HepG2 (cell line): ENCODE measurements around the gene PSMB3. TPM values are rescaled to one million over a fixed set of nuclear protein-coding genes. Genes with fewer than 3 reads are reported as not detected.

ENCODE experiments used
- AHR ChIP-seq: IDR thresholded peaks from 2 replicates; pipeline ENCODE4 v1.6.1; 2018; ENCODE audit warnings: missing genetic modification reagents, missing compliant biosample characterization
- ATRX ChIP-seq: sonication (generic); formaldehyde crosslinking; IDR thresholded peaks from 2 replicates; pipeline ENCODE4 v1.4.0; 2020; ENCODE audit warnings: missing genetic modification reagents, borderline replicate concordance
- KAT2B ChIP-seq: fragments of 150-350 bp; IDR thresholded peaks from 2 replicates; pipeline ENCODE4 v1.6.1; 2014; ENCODE audit warnings: low read depth, low read length, borderline replicate concordance
- MAFG ChIP-seq: sonication (generic); formaldehyde crosslinking; IDR thresholded peaks from 2 replicates; pipeline ENCODE4 v1.5.1; 2020; ENCODE audit warnings: mild to moderate bottlenecking, missing genetic modification reagents
- NFRKB ChIP-seq: fragments of 450-650 bp; IDR thresholded peaks from 2 replicates; pipeline ENCODE4 v1.6.1; 2017
- PAX8 ChIP-seq: sonication (generic); formaldehyde crosslinking; IDR thresholded peaks from 2 replicates; pipeline ENCODE4 v1.8.0; 2022; ENCODE audit warnings: mild to moderate bottlenecking, missing genetic modification reagents, borderline replicate concordance
- RFX3 ChIP-seq: IDR thresholded peaks from 2 replicates; pipeline ENCODE4 v1.6.1; 2016; ENCODE audit warnings: missing biosample characterization, missing genetic modification reagents
- SMYD3 ChIP-seq: sonication (generic); formaldehyde crosslinking; IDR thresholded peaks from 2 replicates; pipeline ENCODE4 v1.8.1; 2023; ENCODE audit warnings: mild to moderate bottlenecking, missing genetic modification reagents
- SNAPC2 ChIP-seq: sonication (generic); formaldehyde crosslinking; IDR thresholded peaks from 2 replicates; pipeline ENCODE4 v1.8.1; 2022; ENCODE audit warnings: mild to moderate bottlenecking, missing genetic modification reagents
- ZC3H4 ChIP-seq: sonication (generic); formaldehyde crosslinking; IDR thresholded peaks from 2 replicates; pipeline ENCODE4 v1.4.0; 2020; ENCODE audit warnings: missing genetic modification reagents, borderline replicate concordance
- ZFX ChIP-seq: sonication (generic); formaldehyde crosslinking; IDR thresholded peaks from 2 replicates; pipeline ENCODE4 v1.4.0; 2020; ENCODE audit warnings: mild to moderate bottlenecking, low read depth, missing genetic modification reagents, moderate library complexity
- ZNF234 ChIP-seq: sonication (generic); formaldehyde crosslinking; conservative IDR thresholded peaks from 2 replicates; pipeline ENCODE4 v1.5.1; 2020; ENCODE audit warnings: mild to moderate bottlenecking, missing genetic modification reagents
- ZNF44 ChIP-seq: sonication (generic); formaldehyde crosslinking; IDR thresholded peaks from 2 replicates; pipeline ENCODE4 v1.5.1; 2020; ENCODE audit warnings: mild to moderate bottlenecking, missing genetic modification reagents
- ZNF441 ChIP-seq: sonication (generic); formaldehyde crosslinking; IDR thresholded peaks from 2 replicates; pipeline ENCODE4 v1.7.0; 2021; ENCODE audit warnings: missing genetic modification reagents, borderline replicate concordance
- ZNF512 ChIP-seq: sonication (generic); formaldehyde crosslinking; IDR thresholded peaks from 2 replicates; pipeline ENCODE4 v1.4.0; 2020; ENCODE audit warnings: mild to moderate bottlenecking, missing genetic modification reagents
- ZNF597 ChIP-seq: sonication (generic); formaldehyde crosslinking; IDR thresholded peaks from 2 replicates; pipeline ENCODE4 v1.5.0; 2020; ENCODE audit warnings: missing genetic modification reagents
- ZNF619 ChIP-seq: sonication (generic); formaldehyde crosslinking; IDR thresholded peaks from 2 replicates; pipeline ENCODE4 v1.4.0; 2020; ENCODE audit warnings: mild to moderate bottlenecking, missing genetic modification reagents
- ZNF720 ChIP-seq: sonication (generic); formaldehyde crosslinking; IDR thresholded peaks from 2 replicates; pipeline ENCODE4 v1.4.0; 2020; ENCODE audit warnings: missing genetic modification reagents
- polyA plus RNA-seq, 8 experiments: library from polyadenylated mRNA; depleted of rRNA in 3 of 8; stranded (reverse) in 7 of 8; unstranded in 1 of 8; fragments of >200 nt; fragmentation: Illumina TruSeq in 4 of 8; extraction: Trizol in 4 of 8; gene quantifications; 2 replicates each; pipeline versions ENCODE4 v1.2.1 to v1.2.3, GENCODE V29; 2011 to 2016; ENCODE audit warnings: low read depth in 4 of 8, missing spikeins in 1 of 8, mixed read lengths in 1 of 8; ENCODE audit not compliant: insufficient read depth in 1 of 8
- total RNA-seq, 5 experiments: library from RNA; depleted of rRNA; stranded (reverse); fragments of >200 nt; fragmentation: Illumina TruSeq; extraction: Trizol; gene quantifications; 2 replicates each; pipeline ENCODE4 v1.2.3, GENCODE V29; 2016; ENCODE audit warnings: low read depth in 1 of 5
- TF ChIP-seq, protein P1 (sequence below): IDR thresholded peaks from 2 replicates; pipeline ENCODE4 v1.6.1; 2016; ENCODE audit warnings: low read depth
- TF ChIP-seq, protein P2 (sequence below): sonication (generic); formaldehyde crosslinking; IDR thresholded peaks from 2 replicates; pipeline ENCODE4 v1.4.0; 2020; ENCODE audit warnings: missing genetic modification reagents
- TF ChIP-seq, protein P3 (sequence below): IDR thresholded peaks from 2 replicates; pipeline ENCODE4 v1.6.1; 2016; ENCODE audit warnings: missing compliant biosample characterization, missing genetic modification reagents, borderline replicate concordance
- TF ChIP-seq, protein P4 (sequence below): sonication (generic); formaldehyde crosslinking; IDR thresholded peaks from 2 replicates; pipeline ENCODE4 v1.4.0; 2020; ENCODE audit warnings: missing genetic modification reagents, mild to moderate bottlenecking, borderline replicate concordance

The PSMB3 gene
- total and polyA plus RNA-seq, 2 of the 13 experiments (the other 11 are each of a cell fraction or from before 2014, with no cell fraction given): 366 to 517 TPM

GRCh38 chr17:38798614-38799500, 46.3 kb downstream of the PSMB3 start (continued):
- TF ChIP-seq ZFX (CRISPR knock-in tag) (peak; percentile 93), SMYD3 (no peak), PAX8 (CRISPR knock-in tag) (no peak), ZNF619 (peak; percentile 92), MAFG (CRISPR knock-in tag) (no peak), ZNF597 (CRISPR knock-in tag) (no peak), RFX3 (CRISPR knock-in tag) (no peak), SNAPC2 (CRISPR knock-in tag) (no peak), ZC3H4 (CRISPR knock-in tag) (no peak), NFRKB (no peak), ZNF44 (CRISPR knock-in tag) (no peak), KAT2B (no peak), AHR (CRISPR knock-in tag) (no peak), ATRX (CRISPR knock-in tag) (no peak), ZNF512 (CRISPR knock-in tag) (no peak), ZNF720 (no peak), ZNF234 (CRISPR knock-in tag) (no peak), ZNF441 (CRISPR knock-in tag) (peak; percentile 76; the same call in 1 of the 2 replicates)
- TF ChIP-seq, protein P1, sequence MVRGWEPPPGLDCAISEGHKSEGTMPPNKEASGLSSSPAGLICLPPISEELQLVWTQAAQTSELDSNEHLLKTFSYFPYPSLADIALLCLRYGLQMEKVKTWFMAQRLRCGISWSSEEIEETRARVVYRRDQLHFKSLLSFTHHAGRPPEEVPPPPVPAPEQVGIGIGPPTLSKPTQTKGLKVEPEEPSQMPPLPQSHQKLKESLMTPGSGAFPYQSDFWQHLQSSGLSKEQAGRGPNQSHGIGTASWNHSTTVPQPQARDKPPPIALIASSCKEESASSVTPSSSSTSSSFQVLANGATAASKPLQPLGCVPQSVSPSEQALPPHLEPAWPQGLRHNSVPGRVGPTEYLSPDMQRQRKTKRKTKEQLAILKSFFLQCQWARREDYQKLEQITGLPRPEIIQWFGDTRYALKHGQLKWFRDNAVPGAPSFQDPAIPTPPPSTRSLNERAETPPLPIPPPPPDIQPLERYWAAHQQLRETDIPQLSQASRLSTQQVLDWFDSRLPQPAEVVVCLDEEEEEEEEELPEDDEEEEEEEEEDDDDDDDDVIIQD: no peak
- TF ChIP-seq, protein P2, sequence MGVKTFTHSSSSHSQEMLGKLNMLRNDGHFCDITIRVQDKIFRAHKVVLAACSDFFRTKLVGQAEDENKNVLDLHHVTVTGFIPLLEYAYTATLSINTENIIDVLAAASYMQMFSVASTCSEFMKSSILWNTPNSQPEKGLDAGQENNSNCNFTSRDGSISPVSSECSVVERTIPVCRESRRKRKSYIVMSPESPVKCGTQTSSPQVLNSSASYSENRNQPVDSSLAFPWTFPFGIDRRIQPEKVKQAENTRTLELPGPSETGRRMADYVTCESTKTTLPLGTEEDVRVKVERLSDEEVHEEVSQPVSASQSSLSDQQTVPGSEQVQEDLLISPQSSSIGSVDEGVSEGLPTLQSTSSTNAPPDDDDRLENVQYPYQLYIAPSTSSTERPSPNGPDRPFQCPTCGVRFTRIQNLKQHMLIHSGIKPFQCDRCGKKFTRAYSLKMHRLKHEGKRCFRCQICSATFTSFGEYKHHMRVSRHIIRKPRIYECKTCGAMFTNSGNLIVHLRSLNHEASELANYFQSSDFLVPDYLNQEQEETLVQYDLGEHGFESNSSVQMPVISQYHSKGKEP (CRISPR knock-in tag): no peak
- TF ChIP-seq, protein P3, sequence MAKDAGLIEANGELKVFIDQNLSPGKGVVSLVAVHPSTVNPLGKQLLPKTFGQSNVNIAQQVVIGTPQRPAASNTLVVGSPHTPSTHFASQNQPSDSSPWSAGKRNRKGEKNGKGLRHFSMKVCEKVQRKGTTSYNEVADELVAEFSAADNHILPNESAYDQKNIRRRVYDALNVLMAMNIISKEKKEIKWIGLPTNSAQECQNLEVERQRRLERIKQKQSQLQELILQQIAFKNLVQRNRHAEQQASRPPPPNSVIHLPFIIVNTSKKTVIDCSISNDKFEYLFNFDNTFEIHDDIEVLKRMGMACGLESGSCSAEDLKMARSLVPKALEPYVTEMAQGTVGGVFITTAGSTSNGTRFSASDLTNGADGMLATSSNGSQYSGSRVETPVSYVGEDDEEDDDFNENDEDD (CRISPR knock-in tag): peak; percentile 56; the same call in 1 of the 2 replicates
- TF ChIP-seq, protein P4, sequence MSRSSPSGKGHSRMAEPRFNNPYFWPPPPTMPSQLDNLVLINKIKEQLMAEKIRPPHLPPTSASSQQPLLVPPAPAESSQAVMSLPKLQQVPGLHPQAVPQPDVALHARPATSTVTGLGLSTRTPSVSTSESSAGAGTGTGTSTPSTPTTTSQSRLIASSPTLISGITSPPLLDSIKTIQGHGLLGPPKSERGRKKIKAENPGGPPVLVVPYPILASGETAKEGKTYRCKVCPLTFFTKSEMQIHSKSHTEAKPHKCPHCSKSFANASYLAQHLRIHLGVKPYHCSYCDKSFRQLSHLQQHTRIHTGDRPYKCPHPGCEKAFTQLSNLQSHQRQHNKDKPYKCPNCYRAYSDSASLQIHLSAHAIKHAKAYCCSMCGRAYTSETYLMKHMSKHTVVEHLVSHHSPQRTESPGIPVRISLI: no peak
